ENCODE measurements around the gene SENP1. TPM values are rescaled to one million over a fixed set of nuclear protein-coding genes. Genes with fewer than 3 reads are reported as not detected.

SENP1 gene
- total RNA-seq, 1 experiment from 2014 or later: 28.8 TPM

GRCh38 chr12:48121522-48121921, 15.6 kb upstream of the SENP1 start:
- no peak overlapping the region for H2AK5ac ChIP-seq (ENCODE audit: insufficient read length, low read length)
- no peaks in the 10 kb centered on the region for H3K79me1 ChIP-seq (ENCODE audit: insufficient read depth, low read depth, low read length, poor library complexity, severe bottlenecking)
- H2BK15ac ChIP-seq (ENCODE audit: low read depth, low read length): no peak overlapping the region
- Mint-ChIP-seq H3K4me1 (peaks cover 21% of the 10 kb centered on the region in 2 experiments), H3K4me3 (no peak overlapping the region), H3K27me3 (ENCODE audit: low read depth) (peaks cover 2% of the 10 kb centered on the region; the same call in 1 of the 2 replicates), H3K27ac (no peak overlapping the region), H3K36me3 (ENCODE audit: insufficient read depth in 1 of 3, low read depth in 3 of 3) (peaks cover 4 to 34% (median 26%) of the 10 kb centered on the region in 3 experiments; a peak in 6 of 7 replicates), H3K9me3 (no peaks in the 10 kb centered on the region)
- H3K27me3 ChIP-seq (ENCODE audit: insufficient read depth, low read length): no peaks in the 10 kb centered on the region
- H3K4me2 ChIP-seq (ENCODE audit: insufficient read depth, insufficient read length, low read length): no peak overlapping the region
- H3K23me2 ChIP-seq (ENCODE audit: insufficient read length, low read depth, low read length, poor library complexity, severe bottlenecking): peaks cover 8% of the 10 kb centered on the region
- H4K8ac ChIP-seq (replicated peaks; ENCODE audit: insufficient read length, low read depth, low read length): no peak overlapping the region
- H4K91ac ChIP-seq (ENCODE audit: insufficient read length, low read depth, low read length): no peak overlapping the region
- no CpG with 5 or more reads among the region's 1 CpG for WGBS (ENCODE audit: extremely low coverage, insufficient read length, low lambda C conversion rate)
- no peak overlapping the region for H3K27ac ChIP-seq (ENCODE audit: insufficient read length, low read depth, low read length)
- H3K9me3 ChIP-seq (ENCODE audit: control insufficient read depth, low read depth, low read length): no peaks in the 10 kb centered on the region
- H3K14ac ChIP-seq (ENCODE audit: insufficient read depth, low read length): no peak overlapping the region
- peaks cover 6% of the 10 kb centered on the region; the same call in 1 of the 2 replicates for H3K79me2 ChIP-seq (ENCODE audit: insufficient read depth, low read length)
- H3K18ac ChIP-seq (ENCODE audit: insufficient read length, low read depth, low read length): no peak overlapping the region
- TF ChIP-seq CTCF (conservative IDR thresholded peaks at IDR 0.05): no peak
- no peak overlapping the region for H2BK12ac ChIP-seq (ENCODE audit: insufficient read length, low read depth, low read length)
- H3K4ac ChIP-seq (ENCODE audit: low read depth, low read length): no peak overlapping the region
- no peak overlapping the region for H2BK20ac ChIP-seq (ENCODE audit: low read depth, low read length, poor library complexity, severe bottlenecking)
- no peaks in the 10 kb centered on the region for H4K20me1 ChIP-seq (ENCODE audit: control insufficient read depth, insufficient read depth, insufficient read length)
- no peak for DNase-seq
- no peak overlapping the region for H3K23ac ChIP-seq (ENCODE audit: insufficient read length, low read depth, low read length)
- H2AFZ ChIP-seq (ENCODE audit: low read length): no peak overlapping the region
- H3K56ac ChIP-seq (ENCODE audit: insufficient read length, low read depth, low read length): no peak overlapping the region
- H3K9ac ChIP-seq (ENCODE audit: extremely low read depth, insufficient read length, low read length): no peak overlapping the region
- no peaks in the 10 kb centered on the region; the same call in 1 of the 2 replicates for H3K4me1 ChIP-seq (ENCODE audit: insufficient read depth, low read length)
- H2BK5ac ChIP-seq (ENCODE audit: insufficient read length, low read length): no peak overlapping the region
- no peak overlapping the region for H3T11ph ChIP-seq (ENCODE audit: low read length)
- H4K5ac ChIP-seq (ENCODE audit: insufficient read length, low read depth, low read length): no peak overlapping the region
- no peak overlapping the region for H2BK120ac ChIP-seq (ENCODE audit: low read depth, low read length, poor library complexity, severe bottlenecking)
